IPS-15b (cell line): ENCODE measurements around the gene C16orf89.

Source experiments
- H3K27me3 ChIP-seq: one replicate; pipeline ENCODE4 v1.6.1; 2013; ENCODE audit warnings: low read length; ENCODE audit not compliant: control insufficient read depth, insufficient read depth
- H3K36me3 ChIP-seq: one replicate; pipeline ENCODE4 v1.6.1; 2013; ENCODE audit warnings: low read length; ENCODE audit not compliant: control insufficient read depth, insufficient read depth
- H3K4me1 ChIP-seq: one replicate; pipeline ENCODE4 v1.6.1; 2013; ENCODE audit warnings: mild to moderate bottlenecking, low read length; ENCODE audit not compliant: control insufficient read depth, insufficient read depth
- H3K4me3 ChIP-seq: one replicate; pipeline ENCODE4 v1.5.1; 2013; ENCODE audit warnings: low read depth, low read length
- H3K9ac ChIP-seq: one replicate; pipeline ENCODE4 v1.6.1; 2013; ENCODE audit warnings: low read depth, mild to moderate bottlenecking, low read length
- H3K9me3 ChIP-seq: one replicate; pipeline ENCODE4 v1.6.1; 2013; ENCODE audit warnings: mild to moderate bottlenecking, low read length; ENCODE audit not compliant: control insufficient read depth, insufficient read depth

Gene C16orf89

GRCh38 chr16:5069048-5069447 lies 3.3 kb upstream of the C16orf89 start:
- H3K4me3 ChIP-seq = no peak overlapping the region
- no peaks in the 10 kb centered on the region for H3K4me1 ChIP-seq
- H3K27me3 ChIP-seq = no peaks in the 10 kb centered on the region
- no peaks in the 10 kb centered on the region for H3K9me3 ChIP-seq
- H3K36me3 ChIP-seq = no peaks in the 10 kb centered on the region
- H3K9ac ChIP-seq = no peak overlapping the region

GRCh38 chr16:5066511-5066910 lies 755 bp upstream of the C16orf89 start:
- Histone ChIP-seq H3K36me3 (no peaks in the 10 kb centered on the region), H3K27me3 (no peaks in the 10 kb centered on the region)

GRCh38 chr16:5065326-5065725 lies 430 bp downstream of the C16orf89 start:
- H3K9ac ChIP-seq = no peak overlapping the region
- H3K4me1 ChIP-seq = peaks cover under 1% of the 10 kb centered on the region
- H3K27me3 ChIP-seq = no peaks in the 10 kb centered on the region
- no peaks in the 10 kb centered on the region for H3K9me3 ChIP-seq
- H3K4me3 ChIP-seq = no peak overlapping the region
- H3K36me3 ChIP-seq = no peaks in the 10 kb centered on the region

More at GRCh38 chr16:5066511-5066910, 755 bp upstream of the C16orf89 start:
- Histone ChIP-seq H3K4me1 (no peaks in the 10 kb centered on the region), H3K9me3 (no peaks in the 10 kb centered on the region), H3K4me3 (no peak overlapping the region), H3K9ac (no peak overlapping the region)

- Histone ChIP-seq H3K4me1 (peaks cover 2% of the 10 kb centered on the region), H3K9ac (no peak overlapping the region), H3K9me3 (no peaks in the 10 kb centered on the region), H3K27me3 (no peaks in the 10 kb centered on the region), H3K4me3 (no peak overlapping the region), H3K36me3 (no peaks in the 10 kb centered on the region)
These were observed 841 bp downstream of the C16orf89 start for GRCh38 chr16:5064915-5065314.

GRCh38 chr16:5062790-5063765 lies 2.7 kb downstream of the C16orf89 start:
- Histone ChIP-seq H3K27me3 (no peaks in the 10 kb centered on the region), H3K36me3 (no peaks in the 10 kb centered on the region), H3K4me3 (no peak overlapping the region), H3K4me1 (peaks cover 2% of the 10 kb centered on the region), H3K9me3 (no peaks in the 10 kb centered on the region), H3K9ac (no peak overlapping the region)

GRCh38 chr16:5062051-5062450 lies 3.7 kb downstream of the C16orf89 start:
- no peak overlapping the region for H3K4me3 ChIP-seq
- H3K9ac ChIP-seq = no peak overlapping the region
- no peaks in the 10 kb centered on the region for H3K9me3 ChIP-seq
- peaks cover 2% of the 10 kb centered on the region for H3K4me1 ChIP-seq
- H3K36me3 ChIP-seq = no peaks in the 10 kb centered on the region
- H3K27me3 ChIP-seq = no peaks in the 10 kb centered on the region

GRCh38 chr16:5060073-5060641 lies 5.6 kb downstream of the C16orf89 start:
- Histone ChIP-seq H3K4me3 (no peak overlapping the region), H3K27me3 (no peaks in the 10 kb centered on the region), H3K36me3 (no peaks in the 10 kb centered on the region), H3K9ac (no peak overlapping the region), H3K9me3 (no peaks in the 10 kb centered on the region), H3K4me1 (peaks cover 2% of the 10 kb centered on the region)

- Histone ChIP-seq H3K9ac (no peak overlapping the region), H3K4me3 (no peak overlapping the region), H3K27me3 (no peaks in the 10 kb centered on the region), H3K36me3 (no peaks in the 10 kb centered on the region), H3K9me3 (no peaks in the 10 kb centered on the region), H3K4me1 (peaks cover 2% of the 10 kb centered on the region)
These were observed 6.2 kb downstream of the C16orf89 start for GRCh38 chr16:5059386-5060072.

GRCh38 chr16:5058476-5058875 lies 7.3 kb downstream of the C16orf89 start:
- no peaks in the 10 kb centered on the region for H3K36me3 ChIP-seq
- peak overlapping the region; percentile 9 for H3K4me3 ChIP-seq
- no peaks in the 10 kb centered on the region for H3K9me3 ChIP-seq
- H3K4me1 ChIP-seq = peaks cover 2% of the 10 kb centered on the region
- no peaks in the 10 kb centered on the region for H3K27me3 ChIP-seq
- H3K9ac ChIP-seq = no peak overlapping the region

GRCh38 chr16:5056352-5056751 lies 9.4 kb downstream of the C16orf89 start:
- H3K9ac ChIP-seq = no peak overlapping the region
- H3K4me3 ChIP-seq = no peak overlapping the region
- H3K4me1 ChIP-seq = peaks cover 2% of the 10 kb centered on the region
- H3K36me3 ChIP-seq = no peaks in the 10 kb centered on the region
- H3K9me3 ChIP-seq = no peaks in the 10 kb centered on the region
- no peaks in the 10 kb centered on the region for H3K27me3 ChIP-seq

GRCh38 chr16:5054876-5055865 lies 10.6 kb downstream of the C16orf89 start:
- H3K4me1 ChIP-seq = no peaks in the 10 kb centered on the region
- no peak overlapping the region for H3K9ac ChIP-seq
- H3K4me3 ChIP-seq = no peak overlapping the region
- H3K9me3 ChIP-seq = no peaks in the 10 kb centered on the region
- no peaks in the 10 kb centered on the region for H3K27me3 ChIP-seq
- H3K36me3 ChIP-seq = no peaks in the 10 kb centered on the region
